ENCODE results near the gene CLSTN2. TPM values are rescaled to one million over a fixed set of nuclear protein-coding genes. Genes with fewer than 3 reads are reported as not detected.

Gene CLSTN2
- total and polyA plus RNA-seq, 2 of the 4 experiments (the other 2 are of a cell fraction), result under 0.01 to 0.07 TPM

DNA sequence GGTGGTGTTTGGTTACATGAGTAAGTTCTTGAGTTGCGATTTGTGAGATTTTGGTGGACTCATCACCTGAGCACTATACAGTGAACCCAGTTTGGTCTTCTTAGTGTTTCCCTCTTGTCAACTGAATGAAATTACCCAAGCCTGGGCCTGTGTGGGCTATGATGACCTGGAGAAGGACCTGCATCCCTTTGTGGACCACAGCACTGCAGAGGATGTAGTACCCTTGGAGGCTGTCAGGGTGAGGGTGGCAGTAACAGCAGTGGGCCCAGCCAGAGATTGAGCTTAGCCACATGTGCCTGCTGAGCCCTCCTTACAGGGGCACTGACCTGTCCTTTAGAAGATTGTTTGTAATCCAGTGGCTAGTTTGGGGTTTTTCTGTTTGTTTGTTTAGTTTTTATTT lies 492.8 kb downstream of the CLSTN2 start:
- dilution Hi-C loops (cut with HindIII; ENCODE audit: low sequenced_read_pairs, unreplicated experiment), result no loop called here
- DNase-seq, result no peak
- Histone ChIP-seq H2BK20ac (ENCODE audit: low read depth, low read length) (no peak overlapping the region), H3K23ac (ENCODE audit: low read depth, low read length) (no peak overlapping the region), H2AFZ (replicated peaks; ENCODE audit: low read length, poor library complexity) (no peak overlapping the region), H3K36me3 (ENCODE audit: control insufficient read depth, insufficient read depth, low read length) (no peaks in the 10 kb centered on the region), H2BK5ac (ENCODE audit: low read depth, low read length, poor library complexity, severe bottlenecking) (no peak overlapping the region), H3K4me2 (ENCODE audit: low read depth, low read length) (no peak overlapping the region), H3K27me3 (ENCODE audit: control insufficient read depth, insufficient read depth, low read length) (0 out of 2 replicates have a peak, but pooled peaks cover 1% of the 10 kb centered on the region), H4K91ac (ENCODE audit: insufficient read depth, low read depth, low read length) (no peak overlapping the region), H3K14ac (replicated peaks; ENCODE audit: low read depth, low read length) (no peak overlapping the region), H4K5ac (ENCODE audit: low read depth, low read length) (no peak overlapping the region), H3K4ac (ENCODE audit: low read depth, low read length) (no peak overlapping the region), H3K4me3 (ENCODE audit: insufficient read depth, low read depth, low read length) (no peak overlapping the region), H3K9ac (ENCODE audit: low read depth, low read length) (no peak overlapping the region), H2BK120ac (ENCODE audit: low read depth, low read length) (no peak overlapping the region), H4K20me1 (ENCODE audit: insufficient read depth, low read length) (no peaks in the 10 kb centered on the region), H3K18ac (ENCODE audit: low read depth, low read length) (no peak overlapping the region), H3K9me1 (ENCODE audit: insufficient read depth, low read length) (no peaks in the 10 kb centered on the region), H2AK9ac (replicated peaks; ENCODE audit: low read depth, low read length, poor library complexity) (no peak overlapping the region), H3K56ac (ENCODE audit: extremely low read depth, insufficient read depth, low read length) (no peak overlapping the region), H4K8ac (ENCODE audit: low read depth in 2 of 2, low read length in 2 of 2) (no peak overlapping the region), H3K79me1 (ENCODE audit: low read depth in 1 of 2, low read length in 2 of 2) (no peaks in the 10 kb centered on the region), H2BK15ac (ENCODE audit: low read depth, low read length) (no peak overlapping the region), H3K27ac (ENCODE audit: insufficient read depth, low read length) (no peak overlapping the region), H3K4me1 (ENCODE audit: control insufficient read depth, insufficient read depth, low read length) (no peaks in the 10 kb centered on the region), H2AK5ac (ENCODE audit: low read depth, low read length) (no peak overlapping the region), H3K9me3 (ENCODE audit: control insufficient read depth, insufficient read depth, low read length) (no peaks in the 10 kb centered on the region)
- WGBS, 2 experiments (ENCODE audit: extremely low coverage in 2 of 2, insufficient read length in 1 of 2), result no CpG with 5 or more reads among the region's 1 CpG
- no peak for ATAC-seq (ENCODE audit: low read depth)
- BruUV-seq (replicated peaks), result no TSS peak
- in situ Hi-C loops (cut with MboI; ENCODE audit: low sequenced_read_pairs), result no loop called here
- intact Hi-C loops (cut with micrococcal nuclease), result no loop called here
- POLR2A ChIA-PET (ENCODE audit: unreplicated experiment), result no interaction called here
- no peak for TF ChIP-seq MXI1 (IDR thresholded peaks at IDR 0.05; ENCODE audit: borderline replicate concordance, low read depth, low read length)
- TF ChIP-seq, protein P1, sequence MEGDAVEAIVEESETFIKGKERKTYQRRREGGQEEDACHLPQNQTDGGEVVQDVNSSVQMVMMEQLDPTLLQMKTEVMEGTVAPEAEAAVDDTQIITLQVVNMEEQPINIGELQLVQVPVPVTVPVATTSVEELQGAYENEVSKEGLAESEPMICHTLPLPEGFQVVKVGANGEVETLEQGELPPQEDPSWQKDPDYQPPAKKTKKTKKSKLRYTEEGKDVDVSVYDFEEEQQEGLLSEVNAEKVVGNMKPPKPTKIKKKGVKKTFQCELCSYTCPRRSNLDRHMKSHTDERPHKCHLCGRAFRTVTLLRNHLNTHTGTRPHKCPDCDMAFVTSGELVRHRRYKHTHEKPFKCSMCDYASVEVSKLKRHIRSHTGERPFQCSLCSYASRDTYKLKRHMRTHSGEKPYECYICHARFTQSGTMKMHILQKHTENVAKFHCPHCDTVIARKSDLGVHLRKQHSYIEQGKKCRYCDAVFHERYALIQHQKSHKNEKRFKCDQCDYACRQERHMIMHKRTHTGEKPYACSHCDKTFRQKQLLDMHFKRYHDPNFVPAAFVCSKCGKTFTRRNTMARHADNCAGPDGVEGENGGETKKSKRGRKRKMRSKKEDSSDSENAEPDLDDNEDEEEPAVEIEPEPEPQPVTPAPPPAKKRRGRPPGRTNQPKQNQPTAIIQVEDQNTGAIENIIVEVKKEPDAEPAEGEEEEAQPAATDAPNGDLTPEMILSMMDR (conservative IDR thresholded peaks at IDR 0.05; ENCODE audit: low read depth, low read length), result no peak
- no peak for TF ChIP-seq RFX5 (IDR thresholded peaks at IDR 0.05; ENCODE audit: low read depth, low read length)
- TF ChIP-seq, protein P2, sequence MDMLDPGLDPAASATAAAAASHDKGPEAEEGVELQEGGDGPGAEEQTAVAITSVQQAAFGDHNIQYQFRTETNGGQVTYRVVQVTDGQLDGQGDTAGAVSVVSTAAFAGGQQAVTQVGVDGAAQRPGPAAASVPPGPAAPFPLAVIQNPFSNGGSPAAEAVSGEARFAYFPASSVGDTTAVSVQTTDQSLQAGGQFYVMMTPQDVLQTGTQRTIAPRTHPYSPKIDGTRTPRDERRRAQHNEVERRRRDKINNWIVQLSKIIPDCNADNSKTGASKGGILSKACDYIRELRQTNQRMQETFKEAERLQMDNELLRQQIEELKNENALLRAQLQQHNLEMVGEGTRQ (IDR thresholded peaks at IDR 0.05; ENCODE audit: low read depth, low read length), result no peak
- no peak for TF ChIP-seq POLR2A (IDR thresholded peaks at IDR 0.05; ENCODE audit: low read depth, low read length)
- no peak for TF ChIP-seq NFE2L2 (IDR thresholded peaks at IDR 0.05; ENCODE audit: low read depth, low read length)
- TF ChIP-seq MAFK (IDR thresholded peaks at IDR 0.05; ENCODE audit: low read depth, low read length), result no peak
- no peak for TF ChIP-seq RCOR1 (IDR thresholded peaks at IDR 0.05; ENCODE audit: insufficient replicate concordance, low read length)
- TF ChIP-seq CEBPB (IDR thresholded peaks at IDR 0.05; ENCODE audit: low read depth, low read length), result no peak
- no peak for TF ChIP-seq FOS (IDR thresholded peaks at IDR 0.05; ENCODE audit: low read depth, low read length)
- no peak for TF ChIP-seq MAZ (IDR thresholded peaks at IDR 0.05; ENCODE audit: borderline replicate concordance, low read depth, low read length)
- TF ChIP-seq BHLHE40 (IDR thresholded peaks at IDR 0.05; ENCODE audit: low read depth, low read length), result no peak
- TF ChIP-seq CHD1 (IDR thresholded peaks at IDR 0.05; ENCODE audit: low read depth, low read length), result no peak
- TF ChIP-seq SMC3 (IDR thresholded peaks at IDR 0.05; ENCODE audit: low read depth, low read length), result no peak
- TF ChIP-seq RAD21 (IDR thresholded peaks at IDR 0.05; ENCODE audit: low read length), result no peak
- TF ChIP-seq, protein P3, sequence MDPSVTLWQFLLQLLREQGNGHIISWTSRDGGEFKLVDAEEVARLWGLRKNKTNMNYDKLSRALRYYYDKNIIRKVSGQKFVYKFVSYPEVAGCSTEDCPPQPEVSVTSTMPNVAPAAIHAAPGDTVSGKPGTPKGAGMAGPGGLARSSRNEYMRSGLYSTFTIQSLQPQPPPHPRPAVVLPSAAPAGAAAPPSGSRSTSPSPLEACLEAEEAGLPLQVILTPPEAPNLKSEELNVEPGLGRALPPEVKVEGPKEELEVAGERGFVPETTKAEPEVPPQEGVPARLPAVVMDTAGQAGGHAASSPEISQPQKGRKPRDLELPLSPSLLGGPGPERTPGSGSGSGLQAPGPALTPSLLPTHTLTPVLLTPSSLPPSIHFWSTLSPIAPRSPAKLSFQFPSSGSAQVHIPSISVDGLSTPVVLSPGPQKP (IDR thresholded peaks at IDR 0.05; ENCODE audit: borderline replicate concordance, low read depth, low read length), result no peak
- CTCF ChIA-PET, result no interaction called here

Data from IMR-90 (cell line).